Effector memory CD4-positive, alpha-beta T cell (primary cell): ENCODE measurements around the gene DIP2B.

Experiments
- DNase-seq, 3 donors: peaks; one replicate each; pipeline ENCODE4 v3.0.0-alpha.2; 2020
- H3K27ac ChIP-seq: 2 replicates; pipeline ENCODE4 v1.7.0; 2013; ENCODE audit warnings: mild to moderate bottlenecking, low read length, moderate library complexity; ENCODE audit not compliant: insufficient read depth, poor library complexity, severe bottlenecking
- H3K27me3 ChIP-seq: replicated peaks from 2 replicates; pipeline ENCODE4 v1.7.0; 2013; ENCODE audit warnings: mild to moderate bottlenecking, low read length; ENCODE audit not compliant: insufficient read depth, control insufficient read depth, poor library complexity, severe bottlenecking
- H3K36me3 ChIP-seq: 2 replicates; pipeline ENCODE4 v1.7.0; 2013; ENCODE audit warnings: mild to moderate bottlenecking, low read length, moderate library complexity; ENCODE audit not compliant: control insufficient read depth, insufficient read depth
- H3K4me1 ChIP-seq: 2 replicates; pipeline ENCODE4 v1.7.0; 2013; ENCODE audit warnings: low read length, mild to moderate bottlenecking; ENCODE audit not compliant: control insufficient read depth, insufficient read depth, poor library complexity, severe bottlenecking
- H3K4me3 ChIP-seq: 2 replicates; pipeline ENCODE4 v1.7.0; 2013; ENCODE audit warnings: low read length, low read depth, mild to moderate bottlenecking; ENCODE audit not compliant: insufficient read depth, poor library complexity, severe bottlenecking
- H3K9me3 ChIP-seq: 2 replicates; pipeline ENCODE4 v1.7.0; 2013; ENCODE audit warnings: mild to moderate bottlenecking, low read length, moderate library complexity; ENCODE audit not compliant: control insufficient read depth

The DIP2B gene

GRCh38 chr12:50728417-50728816, 223.6 kb downstream of the DIP2B start:
- H3K36me3 ChIP-seq = peaks cover 92% of the 10 kb centered on the region
- no peak for DNase-seq
- no peaks in the 10 kb centered on the region for H3K4me1 ChIP-seq
- H3K27ac ChIP-seq = no peak overlapping the region
- no peak overlapping the region for H3K4me3 ChIP-seq
- H3K9me3 ChIP-seq = no peaks in the 10 kb centered on the region
- no peaks in the 10 kb centered on the region for H3K27me3 ChIP-seq

- no peak overlapping the region for H3K27ac ChIP-seq
- no peak overlapping the region for H3K4me3 ChIP-seq
- no peak for DNase-seq
- no peaks in the 10 kb centered on the region for H3K9me3 ChIP-seq
- H3K36me3 ChIP-seq = peaks cover 92% of the 10 kb centered on the region
- no peaks in the 10 kb centered on the region for H3K27me3 ChIP-seq
- H3K4me1 ChIP-seq = no peaks in the 10 kb centered on the region
Measured at GRCh38 chr12:50728841-50729240, 224.1 kb downstream of the DIP2B start.

GRCh38 chr12:50732591-50732990, 227.8 kb downstream of the DIP2B start:
- no peak for DNase-seq
- Histone ChIP-seq H3K27ac (no peak overlapping the region), H3K4me1 (no peaks in the 10 kb centered on the region), H3K4me3 (no peak overlapping the region), H3K9me3 (no peaks in the 10 kb centered on the region), H3K36me3 (peaks cover 80% of the 10 kb centered on the region), H3K27me3 (no peaks in the 10 kb centered on the region)

GRCh38 chr12:50733706-50734105, 228.9 kb downstream of the DIP2B start:
- H3K4me3 ChIP-seq = no peak overlapping the region
- H3K27me3 ChIP-seq = no peaks in the 10 kb centered on the region
- DNase-seq = no peak
- H3K36me3 ChIP-seq = peaks cover 80% of the 10 kb centered on the region
- no peaks in the 10 kb centered on the region for H3K4me1 ChIP-seq
- no peaks in the 10 kb centered on the region for H3K9me3 ChIP-seq
- no peak overlapping the region for H3K27ac ChIP-seq

GRCh38 chr12:50734409-50735263, 229.9 kb downstream of the DIP2B start:
- Histone ChIP-seq H3K27ac (no peak overlapping the region), H3K36me3 (peaks cover 79% of the 10 kb centered on the region), H3K4me1 (no peaks in the 10 kb centered on the region), H3K9me3 (no peaks in the 10 kb centered on the region), H3K4me3 (no peak overlapping the region), H3K27me3 (no peaks in the 10 kb centered on the region)
- no peak for DNase-seq

- peaks cover 65% of the 10 kb centered on the region for H3K36me3 ChIP-seq
- H3K27ac ChIP-seq = no peak overlapping the region
Measured at GRCh38 chr12:50739611-50740010, 234.8 kb downstream of the DIP2B start.

GRCh38 chr12:50740307-50740706, 235.5 kb downstream of the DIP2B start:
- H3K27me3 ChIP-seq = no peaks in the 10 kb centered on the region
- no peaks in the 10 kb centered on the region for H3K9me3 ChIP-seq
- no peak overlapping the region for H3K27ac ChIP-seq
- H3K4me3 ChIP-seq = no peak overlapping the region
- peaks cover 66% of the 10 kb centered on the region for H3K36me3 ChIP-seq
- DNase-seq = no peak
- H3K4me1 ChIP-seq = no peaks in the 10 kb centered on the region

More at GRCh38 chr12:50739611-50740010, 234.8 kb downstream of the DIP2B start:
- H3K27me3 ChIP-seq = no peaks in the 10 kb centered on the region
- H3K4me3 ChIP-seq = no peak overlapping the region
- DNase-seq = no peak
- no peaks in the 10 kb centered on the region for H3K9me3 ChIP-seq
- H3K4me1 ChIP-seq = no peaks in the 10 kb centered on the region

- Histone ChIP-seq H3K4me1 (no peaks in the 10 kb centered on the region), H3K27ac (no peak overlapping the region), H3K9me3 (no peaks in the 10 kb centered on the region), H3K36me3 (peaks cover 55% of the 10 kb centered on the region), H3K4me3 (no peak overlapping the region), H3K27me3 (no peaks in the 10 kb centered on the region)
- no peak for DNase-seq
Measured at GRCh38 chr12:50742776-50743175, 238.0 kb downstream of the DIP2B start.

GRCh38 chr12:50745861-50746260, 241.1 kb downstream of the DIP2B start:
- peaks cover 32% of the 10 kb centered on the region for H3K36me3 ChIP-seq
- no peak overlapping the region for H3K27ac ChIP-seq
- no peaks in the 10 kb centered on the region for H3K9me3 ChIP-seq
- H3K4me1 ChIP-seq = no peaks in the 10 kb centered on the region
- DNase-seq = no peak
- H3K4me3 ChIP-seq = no peak overlapping the region
- no peaks in the 10 kb centered on the region for H3K27me3 ChIP-seq

- no peak overlapping the region for H3K27ac ChIP-seq
- no peak overlapping the region for H3K4me3 ChIP-seq
- no peaks in the 10 kb centered on the region for H3K4me1 ChIP-seq
- DNase-seq = no peak
- no peaks in the 10 kb centered on the region for H3K27me3 ChIP-seq
- no peaks in the 10 kb centered on the region for H3K9me3 ChIP-seq
- peaks cover 26% of the 10 kb centered on the region for H3K36me3 ChIP-seq
Measured at GRCh38 chr12:50746431-50746830, 241.6 kb downstream of the DIP2B start.
